ENCODE measurements around the gene DHX58. TPM values are rescaled to one million over a fixed set of nuclear protein-coding genes. Genes with fewer than 3 reads are reported as not detected.

Gene DHX58
- total and polyA plus RNA-seq, 2 donors (not counting 3 experiments of a cell fraction or from before 2014, with no cell fraction given) = 3.1 to 9.0 TPM

- no peak for TF ChIP-seq MYC (IDR thresholded peaks at IDR 0.05; ENCODE audit: low read depth, low read length)
- peak; percentile 75 to 83 for TF ChIP-seq CTCF (IDR thresholded peaks at IDR 0.05; ENCODE audit: extremely low read depth in 1 of 2, insufficient read depth in 1 of 2, low read depth in 1 of 2, low read length in 2 of 2)
- H2AFZ ChIP-seq (ENCODE audit: low read depth, low read length) = no peak overlapping the region
- intact Hi-C loops (cut with micrococcal nuclease) = loop anchor here (1.0 kb wide), 3 partner anchors 50 to 154 kb away; no protein-coding TSS in a partner anchor
- no TSS peak for BruUV-seq (replicated peaks)
- H3K79me2 ChIP-seq (ENCODE audit: control insufficient read depth, insufficient read depth, low read length) = no peaks in the 10 kb centered on the region
- H3K9me1 ChIP-seq (replicated peaks; ENCODE audit: control insufficient read depth, extremely low read depth, insufficient read depth, low read length) = no peaks in the 10 kb centered on the region
- dilution Hi-C loops (cut with MboI; ENCODE audit: extremely low pct_ligation_motif_present, low sequenced_read_pairs) = loop anchor here (25.0 kb wide), 1 partner anchor 155 kb away; the partner anchor contains the start of gene CNP
- H3K36me3 ChIP-seq (ENCODE audit: control insufficient read depth in 2 of 2, extremely low read depth in 1 of 2, insufficient read depth in 2 of 2, low read length in 2 of 2) = no peaks in the 10 kb centered on the region
- no peak overlapping the region for H3K4me2 ChIP-seq (ENCODE audit: insufficient read depth, low read length)
- H4K20me1 ChIP-seq (replicated peaks; ENCODE audit: control insufficient read depth, extremely low read depth, insufficient read depth, low read length) = no peaks in the 10 kb centered on the region
- H3K27ac ChIP-seq (ENCODE audit: insufficient read depth, low read depth, low read length) = no peak overlapping the region
- H3K27me3 ChIP-seq (ENCODE audit: control insufficient read depth in 2 of 2, insufficient read depth in 2 of 2, low read length in 2 of 2) = no peaks in the 10 kb centered on the region
- no peak overlapping the region for H3K9ac ChIP-seq (replicated peaks; ENCODE audit: extremely low read depth, insufficient read depth, low read length)
- H3K9me3 ChIP-seq (replicated peaks; ENCODE audit: control insufficient read depth, insufficient read depth, low read length) = no peaks in the 10 kb centered on the region
- DNase-seq (ENCODE audit: low read depth, low spot score) (peak; percentile 76), FAIRE-seq (peak; percentile 93)
- H3K4me3 ChIP-seq (replicated peaks in 1 of 3; ENCODE audit: insufficient read depth in 1 of 3, low read depth in 1 of 3, low read length in 3 of 3) = no peak overlapping the region
- CTCF ChIA-PET = interaction anchor here (0.9 to 6.8 kb wide), 6 partner anchors 19 to 186 kb away, joined by 3 to 74 read pairs (median 4); partner anchors contain the start of genes CNP, HCRT, KCNH4 and ODAD4
- POLR2A ChIA-PET = interaction anchor here (0.6 kb wide), 1 partner anchor 63 kb away, joined by 3 read pairs; no protein-coding TSS in a partner anchor
- peaks cover 13% of the 10 kb centered on the region for H3K4me1 ChIP-seq (ENCODE audit: control insufficient read depth, extremely low read depth, insufficient read depth, low read length)
These were observed 4.3 kb upstream of the DHX58 start for GRCh38 chr17:42116705-42117396.

- CTCF ChIA-PET = interaction anchor here (1.5 to 2.2 kb wide), 6 partner anchors 42 to 154 kb away, joined by 5 to 13 read pairs (median 6); no protein-coding TSS in a partner anchor
These were observed 1.6 kb upstream of the DHX58 start for GRCh38 chr17:42114118-42114517.

More at GRCh38 chr17:42114118-42114517, 1.6 kb upstream of the DHX58 start:
- H3K9me1 ChIP-seq (replicated peaks; ENCODE audit: control insufficient read depth, extremely low read depth, insufficient read depth, low read length) = no peaks in the 10 kb centered on the region
- dilution Hi-C loops (cut with MboI; ENCODE audit: extremely low pct_ligation_motif_present, low sequenced_read_pairs) = loop anchor here (25.0 kb wide), 1 partner anchor 152 kb away; the partner anchor contains the start of gene CNP
- no peak for DNase-seq (ENCODE audit: low read depth, low spot score)
- intact Hi-C loops (cut with micrococcal nuclease) = no loop called here
- TF ChIP-seq EZH2 (IDR thresholded peaks at IDR 0.05; ENCODE audit: borderline replicate concordance, low read depth, low read length, severe bottlenecking) (no peak), POLR2A (IDR thresholded peaks at IDR 0.05; ENCODE audit: low read depth, low read length) (no peak), CTCF (IDR thresholded peaks at IDR 0.05; ENCODE audit: extremely low read depth in 1 of 2, insufficient read depth in 1 of 2, low read depth in 1 of 2, low read length in 2 of 2) (no peak), GATA2 (IDR thresholded peaks at IDR 0.05; ENCODE audit: insufficient read depth, insufficient read length, low read depth, low read length) (no peak), POLR2AphosphoS5 (IDR thresholded peaks at IDR 0.05; ENCODE audit: insufficient read depth, low read depth, low read length) (no peak), MYC (IDR thresholded peaks at IDR 0.05; ENCODE audit: low read depth, low read length) (no peak), JUN (IDR thresholded peaks at IDR 0.05; ENCODE audit: borderline replicate concordance, insufficient read depth, insufficient read length, low read depth) (no peak)
- H3K79me2 ChIP-seq (ENCODE audit: control insufficient read depth, insufficient read depth, low read length) = no peaks in the 10 kb centered on the region
- no peak overlapping the region for H3K27ac ChIP-seq (ENCODE audit: insufficient read depth, low read depth, low read length)
- BruUV-seq (replicated peaks) = no TSS peak
- no peak for FAIRE-seq
- peaks cover 9% of the 10 kb centered on the region for H3K4me1 ChIP-seq (ENCODE audit: control insufficient read depth, extremely low read depth, insufficient read depth, low read length)
- no peaks in the 10 kb centered on the region for H3K36me3 ChIP-seq (ENCODE audit: control insufficient read depth in 2 of 2, extremely low read depth in 1 of 2, insufficient read depth in 2 of 2, low read length in 2 of 2)
- POLR2A ChIA-PET = no interaction called here
- H2AFZ ChIP-seq (ENCODE audit: low read depth, low read length) = no peak overlapping the region
- no peak overlapping the region for H3K4me2 ChIP-seq (ENCODE audit: insufficient read depth, low read length)
- no peaks in the 10 kb centered on the region for H3K9me3 ChIP-seq (replicated peaks; ENCODE audit: control insufficient read depth, insufficient read depth, low read length)
- no peaks in the 10 kb centered on the region for H4K20me1 ChIP-seq (replicated peaks; ENCODE audit: control insufficient read depth, extremely low read depth, insufficient read depth, low read length)
- H3K4me3 ChIP-seq (replicated peaks in 1 of 3; ENCODE audit: insufficient read depth in 1 of 3, low read depth in 1 of 3, low read length in 3 of 3) = no peak overlapping the region
- no peaks in the 10 kb centered on the region for H3K27me3 ChIP-seq (ENCODE audit: control insufficient read depth in 2 of 2, insufficient read depth in 2 of 2, low read length in 2 of 2)
- no peak overlapping the region for H3K9ac ChIP-seq (replicated peaks; ENCODE audit: extremely low read depth, insufficient read depth, low read length)

All from endothelial cell of umbilical vein (primary cell).